ENCODE data around the gene VWA2. TPM values are rescaled to one million over a fixed set of nuclear protein-coding genes. Genes with fewer than 3 reads are reported as not detected.

The VWA2 gene
- total and polyA plus RNA-seq, 2 of the 4 experiments (the other 2 are of a cell fraction): not detected

DNA sequence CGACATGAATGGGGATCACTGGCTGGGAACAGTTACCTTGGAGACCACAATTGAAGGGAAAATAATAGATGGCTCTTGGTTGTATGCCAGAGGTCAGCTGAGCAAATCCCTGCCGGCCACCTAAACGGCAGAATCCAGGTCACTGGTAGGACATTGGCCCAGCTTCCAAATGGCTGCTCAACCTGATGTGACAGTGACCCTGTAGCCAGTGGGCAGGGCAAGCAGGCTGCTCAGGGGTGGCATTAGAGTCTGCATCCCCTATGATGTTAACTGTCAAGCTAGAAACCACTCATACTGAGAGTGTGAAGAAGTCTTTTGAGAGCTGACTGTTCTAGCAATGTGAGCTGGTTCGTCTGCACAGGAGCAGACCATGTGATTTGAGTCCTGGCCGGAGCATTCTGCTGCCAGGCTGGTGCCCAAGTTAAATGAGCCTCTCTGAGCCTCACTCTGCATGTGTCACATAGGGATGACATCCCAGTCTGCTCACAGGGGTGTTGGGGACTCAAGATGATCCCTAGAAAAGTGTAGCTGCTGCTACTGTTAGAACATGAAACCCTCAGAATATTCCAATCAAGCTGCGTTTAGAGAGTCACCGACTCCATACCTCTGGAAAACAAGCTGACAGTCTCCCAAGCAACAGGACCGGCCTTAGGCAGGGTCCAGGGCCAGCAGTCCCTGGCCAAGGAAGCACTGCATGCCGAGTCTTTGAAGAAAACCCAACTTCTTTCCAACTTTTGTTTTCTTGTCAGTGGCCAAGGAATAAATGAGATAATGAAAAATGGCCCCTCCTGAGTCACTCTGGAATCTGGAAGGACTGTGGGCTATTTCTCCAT, 69.7 kb downstream of the VWA2 start (continued):
- TF ChIP-seq, protein P1, sequence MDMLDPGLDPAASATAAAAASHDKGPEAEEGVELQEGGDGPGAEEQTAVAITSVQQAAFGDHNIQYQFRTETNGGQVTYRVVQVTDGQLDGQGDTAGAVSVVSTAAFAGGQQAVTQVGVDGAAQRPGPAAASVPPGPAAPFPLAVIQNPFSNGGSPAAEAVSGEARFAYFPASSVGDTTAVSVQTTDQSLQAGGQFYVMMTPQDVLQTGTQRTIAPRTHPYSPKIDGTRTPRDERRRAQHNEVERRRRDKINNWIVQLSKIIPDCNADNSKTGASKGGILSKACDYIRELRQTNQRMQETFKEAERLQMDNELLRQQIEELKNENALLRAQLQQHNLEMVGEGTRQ (IDR thresholded peaks at IDR 0.05; ENCODE audit: low read depth, low read length): no peak

GRCh38 chr10:114309364-114309651, 70.3 kb downstream of the VWA2 start:
- H3K4ac ChIP-seq (ENCODE audit: low read depth, low read length): no peak overlapping the region
- H4K20me1 ChIP-seq (ENCODE audit: insufficient read depth, low read length): peaks cover 4% of the 10 kb centered on the region; the same call in 1 of the 2 replicates
- 0 out of 2 replicates have a peak overlapping the region, but pooled peaks have one; percentile 46 for H2AK5ac ChIP-seq (ENCODE audit: low read depth, low read length)
- no peaks in the 10 kb centered on the region; the same call in 1 of the 2 replicates for H3K9me3 ChIP-seq (ENCODE audit: control insufficient read depth, insufficient read depth, low read length)
- H3K27me3 ChIP-seq (ENCODE audit: control insufficient read depth, insufficient read depth, low read length): peaks cover 13% of the 10 kb centered on the region; the same call in 1 of the 2 replicates
- no peak overlapping the region for H3K18ac ChIP-seq (ENCODE audit: low read depth, low read length)
- H4K5ac ChIP-seq (ENCODE audit: low read depth, low read length): no peak overlapping the region
- H3K56ac ChIP-seq (ENCODE audit: extremely low read depth, insufficient read depth, low read length): no peak overlapping the region
- H3K14ac ChIP-seq (replicated peaks; ENCODE audit: low read depth, low read length): no peak overlapping the region
- H3K9ac ChIP-seq (ENCODE audit: low read depth, low read length): no peak overlapping the region
- no peak overlapping the region for H3K4me3 ChIP-seq (ENCODE audit: insufficient read depth, low read depth, low read length)
- H2BK15ac ChIP-seq (ENCODE audit: low read depth, low read length): no peak overlapping the region
- DNase-seq (no peak), ATAC-seq (ENCODE audit: low read depth) (no peak)
- TF ChIP-seq RAD21 (IDR thresholded peaks at IDR 0.05; ENCODE audit: low read length) (no peak), BHLHE40 (IDR thresholded peaks at IDR 0.05; ENCODE audit: low read depth, low read length) (no peak), CHD1 (IDR thresholded peaks at IDR 0.05; ENCODE audit: low read depth, low read length) (no peak), MAZ (IDR thresholded peaks at IDR 0.05; ENCODE audit: borderline replicate concordance, low read depth, low read length) (no peak), NFE2L2 (IDR thresholded peaks at IDR 0.05; ENCODE audit: low read depth, low read length) (no peak), FOS (IDR thresholded peaks at IDR 0.05; ENCODE audit: low read depth, low read length) (no peak), RFX5 (IDR thresholded peaks at IDR 0.05; ENCODE audit: low read depth, low read length) (no peak), RCOR1 (IDR thresholded peaks at IDR 0.05; ENCODE audit: insufficient replicate concordance, low read length) (no peak), POLR2A (IDR thresholded peaks at IDR 0.05; ENCODE audit: low read depth, low read length) (no peak), CEBPB (IDR thresholded peaks at IDR 0.05; ENCODE audit: low read depth, low read length) (no peak), MAFK (IDR thresholded peaks at IDR 0.05; ENCODE audit: low read depth, low read length) (no peak)
- TF ChIP-seq, protein P2, sequence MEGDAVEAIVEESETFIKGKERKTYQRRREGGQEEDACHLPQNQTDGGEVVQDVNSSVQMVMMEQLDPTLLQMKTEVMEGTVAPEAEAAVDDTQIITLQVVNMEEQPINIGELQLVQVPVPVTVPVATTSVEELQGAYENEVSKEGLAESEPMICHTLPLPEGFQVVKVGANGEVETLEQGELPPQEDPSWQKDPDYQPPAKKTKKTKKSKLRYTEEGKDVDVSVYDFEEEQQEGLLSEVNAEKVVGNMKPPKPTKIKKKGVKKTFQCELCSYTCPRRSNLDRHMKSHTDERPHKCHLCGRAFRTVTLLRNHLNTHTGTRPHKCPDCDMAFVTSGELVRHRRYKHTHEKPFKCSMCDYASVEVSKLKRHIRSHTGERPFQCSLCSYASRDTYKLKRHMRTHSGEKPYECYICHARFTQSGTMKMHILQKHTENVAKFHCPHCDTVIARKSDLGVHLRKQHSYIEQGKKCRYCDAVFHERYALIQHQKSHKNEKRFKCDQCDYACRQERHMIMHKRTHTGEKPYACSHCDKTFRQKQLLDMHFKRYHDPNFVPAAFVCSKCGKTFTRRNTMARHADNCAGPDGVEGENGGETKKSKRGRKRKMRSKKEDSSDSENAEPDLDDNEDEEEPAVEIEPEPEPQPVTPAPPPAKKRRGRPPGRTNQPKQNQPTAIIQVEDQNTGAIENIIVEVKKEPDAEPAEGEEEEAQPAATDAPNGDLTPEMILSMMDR (conservative IDR thresholded peaks at IDR 0.05; ENCODE audit: low read depth, low read length): no peak
- no peak overlapping the region for H4K91ac ChIP-seq (ENCODE audit: insufficient read depth, low read depth, low read length)
- BruUV-seq (replicated peaks): no TSS peak
- H2BK5ac ChIP-seq (ENCODE audit: low read depth, low read length, poor library complexity, severe bottlenecking): no peak overlapping the region
- H3K23ac ChIP-seq (ENCODE audit: low read depth, low read length): no peak overlapping the region
- no peak overlapping the region for H2BK120ac ChIP-seq (ENCODE audit: low read depth, low read length)
- ChIA-PET CTCF (interaction anchor here (0.6 kb wide), 1 partner anchor 24 kb away, joined by 3 read pairs; no protein-coding TSS in a partner anchor), POLR2A (ENCODE audit: unreplicated experiment) (no interaction called here)
- peaks cover 13% of the 10 kb centered on the region for H3K4me1 ChIP-seq (ENCODE audit: control insufficient read depth, insufficient read depth, low read length)
- in situ Hi-C loops (cut with MboI; ENCODE audit: low sequenced_read_pairs): loop anchor here (10.0 kb wide), 2 partner anchors 485 to 815 kb away; no protein-coding TSS in a partner anchor
- 100% methylated on average over 1 of the region's 3 CpGs; no CpG with 5 or more reads in 1 of the 2 experiments for WGBS, 2 experiments (ENCODE audit: extremely low coverage in 2 of 2, insufficient read length in 1 of 2)
- H3K9me1 ChIP-seq (ENCODE audit: insufficient read depth, low read length): peaks cover 7% of the 10 kb centered on the region
- no peaks in the 10 kb centered on the region for H3K36me3 ChIP-seq (ENCODE audit: control insufficient read depth, insufficient read depth, low read length)
- H3K27ac ChIP-seq (ENCODE audit: insufficient read depth, low read length): no peak overlapping the region
- H3K79me1 ChIP-seq (ENCODE audit: low read depth in 1 of 2, low read length in 2 of 2): no peaks in the 10 kb centered on the region
- no peak overlapping the region for H2AFZ ChIP-seq (replicated peaks; ENCODE audit: low read length, poor library complexity)
- H2AK9ac ChIP-seq (replicated peaks; ENCODE audit: low read depth, low read length, poor library complexity): no peak overlapping the region
- H4K8ac ChIP-seq (ENCODE audit: low read depth in 2 of 2, low read length in 2 of 2): no peak overlapping the region
- H2BK20ac ChIP-seq (ENCODE audit: low read depth, low read length): no peak overlapping the region
- H3K4me2 ChIP-seq (ENCODE audit: low read depth, low read length): no peak overlapping the region
- dilution Hi-C loops (cut with HindIII; ENCODE audit: low sequenced_read_pairs, unreplicated experiment): no loop called here
- intact Hi-C loops (cut with micrococcal nuclease): loop anchor here (10.0 kb wide), 1 partner anchor 325 kb away; no protein-coding TSS in a partner anchor
